ENCODE measurements around the gene RYR3.

Gene RYR3

DNA sequence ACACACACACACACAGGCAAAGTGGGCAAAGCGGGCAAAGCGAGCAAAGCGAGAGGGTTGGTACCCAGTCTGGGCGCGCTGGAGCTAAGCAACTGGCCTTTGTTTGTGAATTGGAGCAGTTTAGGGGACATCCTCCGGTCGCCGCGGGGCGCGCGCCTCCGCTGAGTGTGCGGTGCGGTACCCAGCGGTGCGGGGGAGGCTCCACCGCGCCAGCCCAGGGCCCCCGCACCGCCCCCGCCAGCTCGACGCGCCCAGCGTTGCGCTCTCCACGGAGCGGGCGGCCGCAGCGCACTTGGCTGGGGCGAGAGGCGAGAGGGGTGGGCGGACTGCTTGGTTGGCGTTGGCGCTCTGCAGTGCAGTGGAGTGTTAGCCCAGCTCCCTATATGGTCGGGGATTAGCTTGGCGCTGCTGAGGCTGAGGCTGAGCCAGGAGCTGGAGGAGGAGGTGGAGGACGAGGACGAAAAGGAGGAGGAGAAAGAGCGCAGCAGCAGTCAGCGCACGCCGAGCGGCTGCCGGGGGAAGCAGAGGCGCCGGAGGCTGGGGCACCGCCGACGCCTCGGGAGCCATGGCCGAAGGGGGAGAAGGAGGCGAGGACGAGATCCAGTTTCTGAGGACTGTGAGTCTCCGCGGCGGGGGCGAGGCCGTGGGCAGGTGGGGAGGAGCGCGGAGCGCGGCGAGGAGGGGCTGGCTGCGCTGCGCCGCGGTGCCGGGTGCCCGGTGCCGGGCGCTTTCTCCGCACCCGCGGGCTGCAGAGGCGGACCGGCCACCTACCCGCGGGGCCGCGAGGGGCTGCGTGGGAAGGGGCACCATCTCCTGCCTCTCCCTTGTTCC is at the start of gene RYR3:
Gene RYR3, plus strand, starts transcription at position 487 of the 831 bp plus-strand sequence. Its CDS starts 79 bp downstream, at position 566.
- no peak for DNase-seq

DNA sequence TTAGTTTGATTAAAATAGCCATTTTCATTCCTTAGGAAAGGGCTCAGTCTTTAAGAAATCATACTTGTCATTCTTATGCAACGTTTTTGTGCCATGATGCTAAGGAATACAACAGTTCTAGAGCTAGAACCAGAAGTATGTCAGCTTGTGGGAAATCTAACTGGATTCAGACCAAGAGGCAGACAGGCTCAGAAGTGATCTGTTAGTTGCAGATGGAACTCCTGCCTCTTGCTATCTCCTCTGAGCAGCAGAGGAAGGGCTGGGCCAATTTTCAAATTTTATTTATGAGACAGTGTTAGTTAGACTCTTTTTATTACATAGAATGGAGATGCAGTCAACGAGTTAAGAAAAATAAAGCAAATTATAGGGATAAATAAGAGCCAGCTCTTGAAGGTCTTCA is 48.5 kb upstream of the RYR3 start:
- DNase-seq: no peak

DNA sequence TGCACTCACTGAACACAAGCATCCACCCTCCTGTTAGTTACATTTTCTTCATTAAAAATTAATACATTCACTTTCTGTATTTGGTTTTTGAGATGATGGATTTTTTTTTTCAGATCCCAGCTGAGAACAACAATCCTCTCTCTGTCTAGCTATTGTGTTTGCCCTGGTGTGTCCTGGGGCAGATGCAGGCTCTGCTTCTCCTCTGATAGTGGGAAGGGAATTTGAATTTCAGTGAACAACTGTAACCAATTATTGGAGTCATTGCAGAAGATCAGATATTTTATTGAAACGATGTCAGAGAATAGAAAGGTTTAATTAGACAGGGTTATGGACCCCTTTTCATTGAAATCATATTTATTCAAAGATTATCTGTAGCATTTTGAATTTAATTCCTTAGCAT is 33.1 kb upstream of the RYR3 start:
- DNase-seq: no peak

- DNase-seq: no peak
Observed at GRCh38 chr15:33278816-33279612, 31.8 kb upstream of the RYR3 start.

DNA sequence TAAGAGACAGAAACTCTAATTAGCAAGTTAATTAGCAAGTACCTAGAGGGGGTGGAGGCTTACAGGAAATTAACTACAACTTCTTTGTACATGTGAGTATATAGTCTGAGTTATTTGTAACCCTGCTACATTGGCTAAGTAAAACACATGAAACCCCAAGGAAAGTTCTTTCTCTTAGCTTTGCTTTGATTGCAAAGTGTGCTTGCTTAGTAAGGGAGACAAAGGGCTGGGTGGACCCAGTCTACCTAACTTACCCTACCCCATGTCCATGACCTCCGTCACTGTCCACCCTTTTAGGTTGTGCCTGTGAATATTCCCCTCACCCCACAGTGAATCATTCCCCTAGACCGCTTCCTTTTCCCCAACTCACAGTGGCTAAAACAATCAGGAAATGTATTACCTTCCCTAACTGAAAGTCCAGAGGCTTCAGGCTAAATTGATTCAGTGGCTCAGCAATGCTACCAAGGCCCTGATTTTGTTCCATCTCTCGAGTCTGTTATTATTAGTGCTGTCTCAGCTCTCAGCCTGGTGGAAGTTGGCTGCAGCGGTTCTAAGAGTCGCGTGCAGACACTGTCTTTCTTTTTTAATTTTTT is 31.1 kb upstream of the RYR3 start:
- DNase-seq: no peak

GRCh38 chr15:33282226-33283020 is 28.3 kb upstream of the RYR3 start:
- no peak for DNase-seq

GRCh38 chr15:33283576-33283975 is 27.2 kb upstream of the RYR3 start:
- no peak for DNase-seq

- DNase-seq: no peak
Observed at GRCh38 chr15:33284336-33284735, 26.4 kb upstream of the RYR3 start.

DNA sequence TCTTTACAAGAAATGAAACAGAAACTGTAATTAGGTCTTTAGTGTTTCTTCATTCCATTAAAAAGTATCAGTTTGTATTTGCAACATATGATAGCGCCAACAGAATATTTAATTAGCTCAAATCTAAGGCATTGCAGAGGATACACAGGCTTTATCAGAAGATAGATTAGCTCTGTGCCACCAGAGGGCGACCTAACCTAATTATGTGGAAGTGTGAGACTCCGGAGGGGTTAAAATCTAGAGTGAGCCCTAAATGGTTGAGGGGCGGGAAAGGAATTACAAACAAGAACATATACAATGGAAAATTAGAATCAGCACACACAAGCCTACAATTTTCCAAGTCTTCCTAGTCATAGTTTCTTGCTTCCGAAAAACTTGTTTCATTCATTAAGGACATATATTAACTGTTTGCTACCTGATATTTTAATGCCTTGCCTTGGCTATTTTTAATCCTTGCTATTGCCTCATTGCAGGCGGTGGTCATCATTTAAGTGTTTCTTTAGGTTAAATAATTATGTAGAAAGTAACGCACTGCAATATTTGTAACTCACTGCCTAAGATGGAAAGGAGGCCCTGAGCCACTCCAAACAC is 18.0 kb upstream of the RYR3 start:
- no peak for DNase-seq

GRCh38 chr15:33293713-33294334 is 16.9 kb upstream of the RYR3 start:
- DNase-seq: no peak

GRCh38 chr15:33296050-33296449 is 14.7 kb upstream of the RYR3 start:
- no peak for DNase-seq

- no peak for DNase-seq
Observed at GRCh38 chr15:33296856-33297255, 13.9 kb upstream of the RYR3 start.

DNA sequence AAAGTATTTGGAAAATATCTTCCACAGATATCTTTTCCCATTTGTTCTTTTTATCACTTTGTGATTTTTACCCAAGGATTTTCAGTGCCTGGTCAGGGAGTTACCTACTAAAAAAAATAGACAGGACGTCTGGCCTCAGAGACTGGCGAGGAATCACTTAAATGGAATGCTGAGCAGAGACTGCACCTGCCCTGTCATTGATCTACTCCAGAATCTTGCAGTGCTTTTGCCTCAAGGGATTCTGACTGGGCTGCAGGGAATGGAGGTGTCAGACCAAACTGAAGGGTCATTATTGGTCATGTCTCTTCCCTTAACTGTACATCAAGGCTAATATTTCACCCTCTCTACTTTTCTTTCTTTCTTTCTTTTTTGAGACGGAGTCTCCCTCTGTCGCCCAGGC is 12.1 kb upstream of the RYR3 start:
- DNase-seq: no peak

- DNase-seq: no peak
Observed at GRCh38 chr15:33304924-33305323, 5.8 kb upstream of the RYR3 start.

DNA sequence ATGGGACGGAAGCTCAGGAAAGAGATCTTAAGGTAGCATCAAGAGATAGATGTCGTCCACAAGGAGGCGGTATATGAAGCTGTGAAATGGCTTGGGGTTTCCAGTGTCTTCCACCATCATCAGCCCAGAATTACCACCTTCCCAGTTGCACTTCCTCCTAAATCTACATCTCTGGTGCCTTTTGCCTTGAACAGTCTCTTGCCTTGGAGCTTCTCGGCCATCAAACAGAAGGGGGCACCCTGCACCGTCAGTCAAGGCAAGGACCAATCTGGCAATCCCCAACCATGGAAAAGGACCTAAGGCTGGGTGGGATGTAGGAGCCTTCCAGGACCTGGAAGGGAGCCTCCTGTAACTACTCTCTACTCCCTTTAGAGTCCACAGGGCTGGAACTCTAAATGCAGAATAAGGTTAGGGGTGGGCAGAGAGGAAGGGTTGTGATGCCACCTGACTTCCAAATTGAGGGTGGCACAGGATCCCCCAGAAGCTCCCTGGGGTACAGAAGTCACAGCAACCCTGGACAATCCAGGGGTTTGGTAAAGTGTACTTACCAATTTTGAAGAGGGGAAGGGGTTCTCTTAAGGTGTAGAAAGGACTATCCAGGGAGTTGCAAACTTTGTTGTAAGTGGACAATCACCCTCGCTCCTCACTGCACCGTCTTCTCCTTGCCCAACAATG is 1.0 kb upstream of the RYR3 start:
- DNase-seq: no peak

DNA sequence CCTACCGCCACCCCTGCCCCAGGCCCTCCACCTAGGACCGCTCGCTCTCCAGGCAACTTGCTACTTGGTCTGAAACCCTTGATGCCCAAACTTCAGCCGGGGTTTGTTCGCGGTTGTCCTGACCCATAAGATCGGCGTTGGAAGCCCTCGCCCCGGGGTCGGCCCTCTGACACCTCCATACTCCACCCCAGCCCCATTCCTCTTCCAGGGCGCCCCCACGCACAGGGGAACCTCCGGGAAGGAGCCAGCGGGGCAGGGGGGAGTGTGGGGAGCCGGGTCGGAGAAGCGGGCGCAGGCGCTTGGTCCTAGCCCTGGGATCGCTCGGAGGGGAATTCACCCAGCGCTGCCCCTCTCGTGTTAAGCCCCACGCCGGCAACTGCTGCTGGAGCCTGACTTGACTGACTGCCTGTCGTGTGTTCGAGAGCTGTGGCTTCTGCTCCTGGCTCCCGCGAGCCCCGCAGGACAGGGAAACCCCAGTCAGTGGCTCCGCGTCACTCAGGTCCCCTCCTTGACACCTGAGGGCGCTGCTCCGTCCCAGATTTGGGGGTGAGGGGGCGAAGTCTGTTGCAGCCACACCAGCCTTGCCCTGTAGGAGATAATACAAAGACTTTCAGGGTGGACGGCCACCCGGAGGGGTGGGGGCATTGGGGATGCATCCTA is 675 bp downstream of the RYR3 start:
- no peak for DNase-seq

GRCh38 chr15:33313491-33313890 is 2.7 kb downstream of the RYR3 start:
- no peak for DNase-seq

- no peak for DNase-seq
Observed at GRCh38 chr15:33314069-33314468, 3.3 kb downstream of the RYR3 start.

DNA sequence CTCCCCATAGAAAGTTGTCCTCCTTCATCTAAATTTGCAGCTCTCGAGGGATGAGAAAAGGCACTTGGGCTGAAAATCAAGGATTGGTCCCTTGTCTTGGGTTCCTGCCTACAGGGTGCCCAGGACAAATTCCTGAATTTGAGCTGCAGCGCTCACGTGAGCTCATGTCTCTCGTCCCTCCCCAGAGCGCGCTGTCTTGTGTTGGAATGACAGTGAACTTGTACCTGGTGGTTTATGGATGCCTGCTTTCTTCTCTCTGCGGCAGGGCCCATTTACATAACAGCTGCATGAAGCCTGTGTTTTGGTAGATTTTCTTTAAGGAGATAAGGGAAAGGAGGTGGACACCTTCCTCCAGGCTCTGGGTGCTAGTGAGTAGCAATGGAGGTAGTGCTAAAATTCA is 4.3 kb downstream of the RYR3 start:
- DNase-seq: no peak

- DNase-seq: no peak
Observed at GRCh38 chr15:33317896-33318295, 7.1 kb downstream of the RYR3 start.

- no peak for DNase-seq
Observed at GRCh38 chr15:33320017-33320416, 9.2 kb downstream of the RYR3 start.

Data from cerebellar nuclear complex (tissue), 1 donor.